ENCODE data around the gene DYNLT5.

- no peak for TF ChIP-seq CTCF (IDR thresholded peaks at IDR 0.05)
- TF ChIP-seq POLR2A (IDR thresholded peaks at IDR 0.05): no peak
- TF ChIP-seq POLR2AphosphoS5 (IDR thresholded peaks at IDR 0.05; ENCODE audit: insufficient read depth in 1 of 2, low read depth in 1 of 2): no peak
Measured at GRCh38 chr1:66732407-66733166, 19.7 kb upstream of the DYNLT5 start.

Measured in vagina (tissue), 2 donors.